Thyroid gland (tissue), 4 donors: ENCODE measurements around the gene KREMEN1. TPM values are rescaled to one million over a fixed set of nuclear protein-coding genes. Genes with fewer than 3 reads are reported as not detected.

Experiments
- DNase-seq, 2 donors: peaks; one replicate each; pipeline ENCODE4 v3.0.0-alpha.2; 2019
- H3K27ac ChIP-seq, 3 donors: fragments of 200-600 bp; sonication (generic); 1 replicate in 2 of 3; 2 replicates in 1 of 3; pipeline ENCODE4 v1.5.1; 2016 to 2019; ENCODE audit warnings: mild to moderate bottlenecking in 1 of 3, moderate library complexity in 1 of 3
- H3K27me3 ChIP-seq: fragments of 200-600 bp; sonication (generic); one replicate; pipeline ENCODE4 v1.5.1; 2019
- H3K36me3 ChIP-seq, 2 donors: fragments of 200-600 bp; sonication (generic); one replicate each; pipeline ENCODE4 v1.5.1; 2016 to 2019
- H3K4me1 ChIP-seq, 2 donors: fragments of 200-600 bp; sonication (generic); one replicate each; pipeline ENCODE4 v1.5.1; 2017 to 2019
- H3K4me3 ChIP-seq, 3 donors: fragments of 200-600 bp; sonication (generic); replicated peaks in 1 of 3; 1 replicate in 2 of 3; 2 replicates in 1 of 3; pipeline ENCODE4 v1.5.1; 2016; ENCODE audit warnings: mild to moderate bottlenecking in 1 of 3
- H3K9me3 ChIP-seq: fragments of 200-600 bp; sonication (generic); one replicate; pipeline ENCODE4 v1.5.1; 2017
- CTCF ChIP-seq, 6 experiments: fragments of 200-600 bp in 3 of 6; fragments of 450-650 bp in 3 of 6; sonication (generic) in 3 of 6; IDR thresholded peaks; one replicate each; pipeline ENCODE4 v1.5.1; 2016 to 2019; ENCODE audit warnings: antibody characterized with exemption in 6 of 6, mild to moderate bottlenecking in 2 of 6, inconsistent platforms in 1 of 6, moderate library complexity in 1 of 6
- POLR2A ChIP-seq, 2 donors: fragments of 450-650 bp; IDR thresholded peaks; one replicate each; pipeline ENCODE4 v1.6.1; 2017; ENCODE audit warnings: antibody characterized with exemption in 2 of 2, mild to moderate bottlenecking in 2 of 2, moderate library complexity in 1 of 2
- WGBS, 2 donors: methylation state at CpG; one replicate each; pipeline ENCODE4 v1.1.5; 2017; 5-methylcytosine and 5-hydroxymethylcytosine counted together
- intact Hi-C: fragments of 100-400 bp; cut with DNase I; formaldehyde crosslinking; loops from one replicate; pipeline ENCODE4 v1.15.1; 2023
- total RNA-seq, 4 donors: library from RNA; depleted of rRNA; stranded (reverse); fragments of >200 nt; gene quantifications; one replicate each; pipeline ENCODE4 v1.2.3, GENCODE V29; 2016

The KREMEN1 gene
- total RNA-seq, 4 donors from 2014 or later: 18.1 to 27.1 (median 25.6) TPM

- peak overlapping the region; percentile 1 to 62 (median 43) for H3K27ac ChIP-seq
- no peaks in the 10 kb centered on the region for H3K27me3 ChIP-seq
- H3K4me3 ChIP-seq: no peak overlapping the region
- 42 to 49% methylated on average over 6 of the region's 6 CpGs for WGBS, 2 donors
- intact Hi-C loops: loop anchor here (10.0 kb wide), 1 partner anchor 77 kb away; no protein-coding TSS in a partner anchor
- TF ChIP-seq POLR2A (IDR thresholded peaks at IDR 0.05) (no peak), CTCF (IDR thresholded peaks at IDR 0.05) (peak in 2 of 6 experiments; percentile 6 to 20)
- H3K4me1 ChIP-seq: peaks cover 55 to 56% of the 10 kb centered on the region in 2 donors
- peak in 1 of 2 donors; percentile 21 for DNase-seq
- H3K36me3 ChIP-seq: no peaks in the 10 kb centered on the region
- no peaks in the 10 kb centered on the region for H3K9me3 ChIP-seq
These were observed 5.4 kb downstream of the KREMEN1 start for GRCh38 chr22:29078036-29078868.

- Histone ChIP-seq H3K36me3 (no peaks in the 10 kb centered on the region), H3K4me3 (no peak overlapping the region), H3K9me3 (no peaks in the 10 kb centered on the region), H3K27me3 (no peaks in the 10 kb centered on the region), H3K4me1 (peaks cover 61 to 62% of the 10 kb centered on the region in 2 donors), H3K27ac (peak overlapping the region; percentile 1 to 62 (median 43))
- 79% methylated on average over 6 of the region's 6 CpGs for WGBS, 2 donors
- no peak for DNase-seq
- TF ChIP-seq CTCF (IDR thresholded peaks at IDR 0.05): no peak
- no peak for TF ChIP-seq POLR2A (IDR thresholded peaks at IDR 0.05)
- intact Hi-C loops: loop anchor here (10.0 kb wide), 1 partner anchor 76 kb away; no protein-coding TSS in a partner anchor
These were observed 6.0 kb downstream of the KREMEN1 start for GRCh38 chr22:29078869-29079207.

GRCh38 chr22:29079218-29079901 lies 6.5 kb downstream of the KREMEN1 start:
- H3K9me3 ChIP-seq: no peaks in the 10 kb centered on the region
- no peak overlapping the region for H3K4me3 ChIP-seq
- intact Hi-C loops: loop anchor here (10.0 kb wide), 1 partner anchor 75 kb away; no protein-coding TSS in a partner anchor
- H3K27ac ChIP-seq: peak overlapping the region in 2 of 3 donors; percentile 43 to 62
- no peaks in the 10 kb centered on the region for H3K36me3 ChIP-seq
- no peak for TF ChIP-seq CTCF (IDR thresholded peaks at IDR 0.05)
- no peak for TF ChIP-seq POLR2A (IDR thresholded peaks at IDR 0.05)
- H3K27me3 ChIP-seq: no peaks in the 10 kb centered on the region
- H3K4me1 ChIP-seq: peaks cover 61 to 62% of the 10 kb centered on the region in 2 donors
- WGBS, 2 donors: 64 to 73% methylated on average over 8 of the region's 8 CpGs
- DNase-seq: no peak

GRCh38 chr22:29080106-29080975 lies 7.5 kb downstream of the KREMEN1 start:
- 83 to 84% methylated on average over 7 of the region's 7 CpGs for WGBS, 2 donors
- TF ChIP-seq CTCF (IDR thresholded peaks at IDR 0.05): no peak
- no peak for TF ChIP-seq POLR2A (IDR thresholded peaks at IDR 0.05)
- peak in 1 of 2 donors; percentile 22 for DNase-seq
- H3K9me3 ChIP-seq: no peaks in the 10 kb centered on the region
- H3K4me1 ChIP-seq: peaks cover 56 to 62% of the 10 kb centered on the region in 2 donors
- intact Hi-C loops: no loop called here
- H3K4me3 ChIP-seq: no peak overlapping the region
- peak overlapping the region; percentile 26 to 43 (median 32) for H3K27ac ChIP-seq
- H3K27me3 ChIP-seq: no peaks in the 10 kb centered on the region
- no peaks in the 10 kb centered on the region for H3K36me3 ChIP-seq
